ENCODE results near the gene NDST1. TPM values are rescaled to one million over a fixed set of nuclear protein-coding genes. Genes with fewer than 3 reads are reported as not detected.

Gene NDST1
- total RNA-seq, 2 donors from 2014 or later: 37.6 to 56.0 TPM

- Histone ChIP-seq H3K27ac (no peak overlapping the region), H3K9me3 (no peaks in the 10 kb centered on the region), H3K27me3 (no peaks in the 10 kb centered on the region), H3K36me3 (replicated peaks in 1 of 2; ENCODE audit: insufficient read depth in 1 of 2, low read depth in 2 of 2) (no peaks in the 10 kb centered on the region), H3K4me3 (no peak overlapping the region), H3K4me1 (peaks cover under 1% of the 10 kb centered on the region)
- 80 to 95% methylated on average over 1 to 7 of the region's 7 CpGs for WGBS, 2 donors
- TF ChIP-seq POLR2A (IDR thresholded peaks at IDR 0.05) (no peak), CTCF (IDR thresholded peaks at IDR 0.05) (no peak)
- DNase-seq (no peak), ATAC-seq (no peak)
- intact Hi-C loops (cut with DNase I): loop anchor here (5.0 kb wide), 1 partner anchor 71 kb away; no protein-coding TSS in a partner anchor
Observed at GRCh38 chr5:150576449-150576949, 68.6 kb downstream of the NDST1 start.

- no peaks in the 10 kb centered on the region for H3K36me3 ChIP-seq (replicated peaks in 1 of 2; ENCODE audit: insufficient read depth in 1 of 2, low read depth in 2 of 2)
- peaks cover 11% of the 10 kb centered on the region for H3K4me1 ChIP-seq
- no peaks in the 10 kb centered on the region for H3K27me3 ChIP-seq
- no peak overlapping the region for H3K4me3 ChIP-seq
- ATAC-seq (no peak), DNase-seq (no peak)
- no peak overlapping the region for H3K27ac ChIP-seq
- TF ChIP-seq POLR2A (IDR thresholded peaks at IDR 0.05): no peak
- TF ChIP-seq CTCF (IDR thresholded peaks at IDR 0.05): no peak
- no peaks in the 10 kb centered on the region for H3K9me3 ChIP-seq
- WGBS, 2 donors: 90 to 98% methylated on average over 10 of the region's 10 CpGs
- intact Hi-C loops (cut with DNase I): loop anchor here (5.0 kb wide), 1 partner anchor 70 kb away; no protein-coding TSS in a partner anchor
Observed at GRCh38 chr5:150577378-150578139, 69.6 kb downstream of the NDST1 start.

- WGBS, 2 donors: 72 to 79% methylated on average over 7 to 16 of the region's 16 CpGs
- Histone ChIP-seq H3K27ac (no peak overlapping the region), H3K36me3 (replicated peaks in 1 of 2; ENCODE audit: insufficient read depth in 1 of 2, low read depth in 2 of 2) (no peaks in the 10 kb centered on the region), H3K27me3 (no peaks in the 10 kb centered on the region), H3K9me3 (no peaks in the 10 kb centered on the region), H3K4me3 (no peak overlapping the region), H3K4me1 (peaks cover 17% of the 10 kb centered on the region)
- intact Hi-C loops (cut with DNase I): loop anchor here (5.0 kb wide), 1 partner anchor 68 kb away; no protein-coding TSS in a partner anchor
- DNase-seq (no peak), ATAC-seq (no peak)
- TF ChIP-seq POLR2A (IDR thresholded peaks at IDR 0.05) (no peak), CTCF (IDR thresholded peaks at IDR 0.05) (no peak)
Observed at GRCh38 chr5:150578781-150579461, 71.0 kb downstream of the NDST1 start.

GRCh38 chr5:150579462-150580400 lies 71.8 kb downstream of the NDST1 start:
- ATAC-seq (no peak), DNase-seq (no peak)
- Histone ChIP-seq H3K27me3 (no peaks in the 10 kb centered on the region), H3K4me1 (peaks cover 17% of the 10 kb centered on the region), H3K36me3 (replicated peaks in 1 of 2; ENCODE audit: insufficient read depth in 1 of 2, low read depth in 2 of 2) (no peaks in the 10 kb centered on the region), H3K9me3 (no peaks in the 10 kb centered on the region), H3K27ac (no peak overlapping the region), H3K4me3 (no peak overlapping the region)
- TF ChIP-seq POLR2A (IDR thresholded peaks at IDR 0.05): no peak
- no peak for TF ChIP-seq CTCF (IDR thresholded peaks at IDR 0.05)
- intact Hi-C loops (cut with DNase I): loop anchor here (5.0 kb wide), 1 partner anchor 68 kb away; no protein-coding TSS in a partner anchor
- WGBS, 2 donors: 94 to 95% methylated on average over 5 to 11 of the region's 11 CpGs
